Fibroblast of skin of left biceps (primary cell): ENCODE data around the gene ZEB2.
"Not testable (repeated sequence)": the region's sequence is repeated elsewhere in the genome, so short reads cannot be mapped to it uniquely, and the experiment has no call there.

ENCODE experiments used
- DNase-seq, 2 experiments: peaks; one replicate each; pipeline ENCODE4 v3.0.0-alpha.2; 2013; ENCODE audit warnings: low read depth in 2 of 2

ZEB2 gene

DNA sequence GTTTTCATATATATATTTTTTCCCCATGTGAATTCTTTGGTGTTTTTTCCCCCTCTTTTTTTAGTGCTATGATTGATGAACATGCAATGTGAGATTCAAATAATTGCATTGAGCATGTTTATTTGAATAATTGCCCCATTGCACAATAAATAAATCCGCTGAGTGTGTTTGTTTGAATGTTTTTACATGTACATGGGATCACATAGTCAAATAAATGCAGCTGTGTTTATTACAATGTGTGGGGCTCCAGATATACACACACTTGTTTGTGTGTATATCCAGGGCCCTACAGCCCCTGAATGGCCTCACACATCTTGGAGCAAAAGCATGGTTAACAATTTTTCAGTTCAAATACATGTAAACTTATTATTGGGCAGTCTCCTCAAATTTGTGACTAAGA is 134.5 kb downstream of the ZEB2 start:
- DNase-seq: no peak

- DNase-seq: no peak
Observed at GRCh38 chr2:144383571-144384100, 136.3 kb downstream of the ZEB2 start.

DNA sequence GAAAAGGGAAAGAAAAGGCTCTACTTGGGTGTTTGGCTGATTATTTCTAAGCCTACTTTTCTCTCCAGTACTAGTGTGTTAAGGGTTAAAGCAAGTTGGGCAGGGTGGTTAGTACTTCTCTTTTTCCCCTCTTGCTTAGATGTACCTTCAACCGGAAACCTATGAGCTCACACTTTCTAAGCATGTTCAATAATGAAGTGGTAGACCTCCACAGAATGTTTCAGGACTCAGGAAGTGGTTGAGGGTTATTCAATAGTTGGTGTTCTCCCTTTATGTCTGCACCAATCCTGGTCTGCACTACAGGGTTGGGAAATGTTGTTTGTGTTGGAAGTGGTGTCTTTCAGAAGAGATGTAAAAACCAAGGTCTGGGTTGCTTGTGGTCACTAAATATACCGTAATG is 137.1 kb downstream of the ZEB2 start:
- DNase-seq: no peak

DNA sequence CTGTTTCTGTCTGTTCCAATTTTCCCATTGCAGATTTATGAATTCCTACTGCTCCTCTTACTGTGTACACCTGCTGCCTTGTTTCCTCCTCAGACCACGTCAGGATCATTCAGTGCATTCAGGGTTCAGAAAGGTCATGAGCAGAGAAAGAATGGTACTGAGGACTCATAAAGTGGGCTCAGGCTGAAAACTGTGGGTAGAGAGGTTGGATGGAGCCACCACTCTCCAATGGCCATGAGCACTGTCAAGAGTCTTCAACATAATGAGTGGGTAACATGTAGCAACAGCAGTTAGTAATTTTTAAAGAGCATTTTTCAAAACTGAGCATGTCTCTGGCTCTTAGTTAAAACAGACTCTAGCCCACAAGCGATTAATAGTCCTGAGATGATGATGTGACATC is 138.2 kb downstream of the ZEB2 start:
- no peak for DNase-seq

DNA sequence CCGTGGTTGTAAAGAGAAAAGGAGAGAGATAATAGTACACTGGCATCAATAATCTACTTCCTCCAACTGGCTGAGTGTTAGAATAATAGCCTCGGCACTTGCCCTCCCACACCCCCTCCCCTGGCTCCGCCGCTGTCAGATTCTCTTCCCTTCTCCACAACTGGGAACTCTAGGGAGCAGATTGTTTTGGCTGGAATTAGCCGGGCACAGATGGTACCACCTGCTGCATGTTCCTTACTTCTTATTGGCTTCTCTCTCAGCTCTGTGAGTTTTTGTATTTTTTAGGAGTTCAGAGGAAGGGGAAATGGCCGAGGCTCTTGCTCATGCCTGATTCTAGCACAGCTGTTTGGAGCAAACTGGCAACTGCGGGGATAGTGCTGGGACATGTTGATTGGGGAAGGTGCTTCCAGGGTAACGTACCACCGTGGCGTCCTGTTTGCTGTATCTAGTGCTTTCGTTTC is 140.0 kb downstream of the ZEB2 start:
- DNase-seq: no peak

DNA sequence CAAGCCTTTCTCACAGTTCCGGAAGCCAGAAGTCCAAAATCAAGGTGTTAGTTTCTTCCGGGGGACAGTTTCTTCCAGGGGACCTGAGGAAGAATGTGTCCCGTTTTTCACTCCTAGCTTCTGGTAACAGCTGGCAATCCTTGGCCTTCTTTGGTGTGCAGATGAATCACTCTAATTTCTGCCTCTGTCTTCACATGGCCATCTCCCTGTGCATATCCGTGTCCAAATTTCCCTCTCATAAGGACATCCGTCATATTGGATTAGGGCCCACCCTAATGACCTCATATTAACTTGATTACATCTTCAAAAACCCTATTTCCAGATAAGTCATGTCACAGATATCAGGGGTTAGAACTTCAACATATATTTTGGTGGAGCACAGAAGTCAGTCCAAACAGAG is 141.4 kb downstream of the ZEB2 start:
- DNase-seq: no peak

DNA sequence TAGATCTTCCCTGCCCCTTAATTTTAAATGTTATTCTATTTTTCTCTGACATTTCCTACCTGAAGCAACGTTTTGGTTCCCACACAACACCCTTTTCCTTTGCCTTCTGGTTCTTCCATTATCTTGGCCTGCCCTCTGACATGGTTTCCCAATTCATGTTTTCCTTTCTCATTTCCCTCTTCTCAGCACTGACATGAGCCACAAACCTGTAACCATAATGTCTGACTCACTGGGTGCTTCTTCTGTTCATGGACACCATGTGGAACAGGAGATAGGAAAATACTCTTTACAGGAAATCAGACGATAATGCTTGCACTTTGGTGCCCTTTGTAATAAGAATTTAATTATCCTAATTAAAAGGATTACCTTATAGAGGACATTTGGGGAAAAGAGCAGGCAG is 142.0 kb downstream of the ZEB2 start:
- no peak for DNase-seq

- no peak for DNase-seq
Observed at GRCh38 chr2:144376926-144377325, 143.0 kb downstream of the ZEB2 start.

- DNase-seq: no peak
Observed at GRCh38 chr2:144376460-144376859, 143.5 kb downstream of the ZEB2 start.

DNA sequence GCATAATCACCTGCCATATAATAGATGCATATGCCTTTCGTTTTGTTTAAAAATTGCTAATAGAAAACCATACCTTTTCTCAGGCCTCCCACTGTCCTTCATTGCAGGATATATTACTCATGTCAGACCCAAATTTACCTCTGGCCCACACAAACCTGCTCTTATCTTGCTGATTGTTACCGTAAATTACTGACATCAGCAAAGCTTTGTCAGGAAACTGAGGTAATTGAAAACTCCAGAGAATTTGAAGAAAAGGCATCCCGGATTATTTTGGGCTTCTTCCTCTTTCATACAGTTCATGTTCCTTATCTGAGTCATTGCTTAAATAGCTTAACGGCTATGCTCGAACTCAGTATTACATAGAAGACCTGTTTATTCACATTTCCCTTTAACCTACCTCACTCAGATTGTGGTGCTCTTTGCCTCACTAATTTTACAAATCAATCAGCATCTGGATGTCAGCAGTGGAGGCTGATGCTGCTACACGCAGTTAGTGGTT is 145.7 kb downstream of the ZEB2 start:
- DNase-seq: no peak

- DNase-seq: no peak
Observed at GRCh38 chr2:144372410-144373080, 147.4 kb downstream of the ZEB2 start.

- DNase-seq: no peak
Observed at GRCh38 chr2:144370937-144371584, 148.9 kb downstream of the ZEB2 start.

DNA sequence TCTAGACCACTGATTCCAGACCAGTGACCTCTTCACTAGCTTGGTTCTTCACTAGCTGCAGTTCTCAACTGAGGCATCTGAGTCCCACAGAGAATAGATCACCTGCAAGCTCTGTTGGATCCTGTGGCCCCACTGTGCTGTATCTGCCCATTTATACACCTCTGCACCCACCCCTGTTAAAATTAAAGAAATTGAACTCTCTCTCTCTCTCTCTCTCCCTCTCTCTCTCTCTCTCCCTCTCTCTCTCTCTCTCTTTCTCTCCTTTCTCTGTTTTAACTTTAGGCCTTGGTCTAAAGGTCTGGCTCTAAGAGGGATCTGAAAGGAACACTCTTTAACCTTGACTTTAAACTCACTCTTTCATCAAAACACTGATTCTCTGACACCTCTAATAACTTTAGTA is 150.5 kb downstream of the ZEB2 start:
- no peak for DNase-seq

DNA sequence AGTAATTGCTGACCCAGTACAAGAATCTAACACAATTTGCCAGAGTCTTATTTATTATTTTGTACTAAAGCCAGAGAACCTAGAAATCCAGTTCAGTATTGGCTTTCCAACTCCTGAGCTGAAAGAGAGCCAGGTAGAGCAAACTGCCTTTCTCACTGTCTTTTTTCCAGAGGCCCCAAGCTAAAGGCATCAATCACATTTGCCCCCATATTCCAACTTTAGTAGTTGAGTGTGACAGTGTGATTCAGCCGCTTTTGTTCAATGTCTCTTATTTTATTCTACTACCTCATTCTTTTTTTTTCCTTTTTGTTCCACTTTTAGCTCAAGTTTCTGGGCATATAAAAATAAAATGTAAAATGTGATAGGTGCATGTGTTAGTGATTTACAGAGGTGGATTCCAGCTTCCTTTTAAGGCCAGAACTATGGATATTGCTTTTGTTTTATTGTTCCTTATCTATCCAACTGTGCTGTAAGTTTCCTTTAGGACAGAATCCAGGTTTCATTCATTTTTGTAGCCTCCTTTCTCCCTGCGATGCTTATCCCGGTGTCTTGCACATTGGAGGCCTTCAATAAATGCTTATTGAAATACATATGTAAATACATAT is 153.0 kb downstream of the ZEB2 start:
- DNase-seq: no peak

DNA sequence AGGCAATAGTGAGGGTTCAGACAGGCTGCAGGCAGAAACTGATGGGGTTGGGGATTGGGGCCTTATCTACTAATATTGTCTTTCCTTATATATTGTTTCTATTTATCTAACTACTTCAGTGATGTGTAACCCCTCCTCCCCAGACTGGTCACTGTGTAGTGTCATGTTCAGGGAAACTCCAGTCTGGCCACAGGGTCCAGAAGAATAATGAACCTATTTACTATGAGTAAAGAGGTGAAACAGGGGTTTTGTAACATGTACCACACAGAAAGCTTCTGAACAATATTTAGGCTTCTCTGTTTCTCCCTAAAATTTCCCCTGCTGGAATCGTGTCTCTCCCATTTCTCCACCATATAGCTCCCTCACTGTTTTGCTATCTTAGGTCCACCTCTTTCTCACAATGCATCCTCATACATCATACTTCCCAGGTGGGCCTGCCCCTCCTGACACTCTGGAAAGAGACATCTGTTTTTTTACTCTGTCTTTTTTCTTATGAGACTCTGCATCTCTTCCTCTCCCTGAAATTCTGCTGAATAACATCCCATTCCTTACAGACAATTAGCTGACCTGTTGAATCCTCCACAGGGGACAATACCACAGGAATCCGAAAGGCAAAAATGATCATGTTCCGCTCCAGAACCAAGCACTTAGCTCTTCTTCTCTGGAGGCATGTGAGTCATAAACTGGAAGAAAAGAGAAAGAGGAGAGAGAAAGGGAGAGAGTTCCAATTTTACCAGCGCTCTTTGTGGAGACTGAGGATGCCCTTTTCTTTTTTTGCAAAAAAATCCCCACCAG is 154.8 kb downstream of the ZEB2 start:
- peak in 1 of 2 experiments; percentile 50 for DNase-seq

- DNase-seq: not testable (repeated sequence)
Observed at GRCh38 chr2:144364247-144364646, 155.7 kb downstream of the ZEB2 start.

GRCh38 chr2:144362401-144362800 is 157.5 kb downstream of the ZEB2 start:
- no peak for DNase-seq

DNA sequence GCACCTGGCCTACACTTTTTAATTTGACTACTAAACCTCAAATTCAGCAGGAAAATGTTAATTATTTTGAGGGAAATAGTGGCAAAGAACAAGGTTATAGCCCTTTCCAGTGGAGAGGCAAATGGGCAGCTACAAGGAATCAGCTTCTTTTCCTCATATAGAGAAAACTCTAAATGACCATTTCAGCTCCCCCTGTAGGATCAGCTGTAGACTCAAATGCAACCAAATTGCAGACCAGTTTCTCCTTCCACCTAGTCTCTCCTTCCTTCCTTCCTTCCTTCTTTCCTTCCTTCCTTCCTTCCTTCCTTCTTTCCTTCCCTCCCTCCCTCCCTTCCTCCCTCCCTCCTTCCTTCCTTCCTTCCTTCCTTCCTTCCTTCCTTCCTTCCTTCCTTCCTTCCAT is 158.2 kb downstream of the ZEB2 start:
- DNase-seq: no peak

DNA sequence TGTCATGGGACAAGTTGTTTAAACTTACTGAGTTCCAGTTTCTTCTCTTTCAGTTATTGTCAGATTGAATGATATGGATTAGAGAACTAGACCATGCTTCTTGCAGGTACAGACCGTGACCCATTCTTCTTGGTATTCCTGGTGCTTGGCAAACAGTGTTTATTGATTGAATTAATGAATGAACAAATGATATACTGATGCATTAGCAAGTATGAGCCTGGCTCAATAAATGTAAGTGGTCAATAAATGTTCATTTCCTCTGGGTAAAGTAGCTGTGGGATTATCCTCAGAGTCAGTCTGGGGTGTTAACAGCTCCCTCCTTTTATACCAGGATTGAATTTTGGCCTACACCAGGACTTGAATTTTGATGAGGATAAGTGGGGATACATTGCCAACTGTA is 160.2 kb downstream of the ZEB2 start:
- no peak for DNase-seq

DNA sequence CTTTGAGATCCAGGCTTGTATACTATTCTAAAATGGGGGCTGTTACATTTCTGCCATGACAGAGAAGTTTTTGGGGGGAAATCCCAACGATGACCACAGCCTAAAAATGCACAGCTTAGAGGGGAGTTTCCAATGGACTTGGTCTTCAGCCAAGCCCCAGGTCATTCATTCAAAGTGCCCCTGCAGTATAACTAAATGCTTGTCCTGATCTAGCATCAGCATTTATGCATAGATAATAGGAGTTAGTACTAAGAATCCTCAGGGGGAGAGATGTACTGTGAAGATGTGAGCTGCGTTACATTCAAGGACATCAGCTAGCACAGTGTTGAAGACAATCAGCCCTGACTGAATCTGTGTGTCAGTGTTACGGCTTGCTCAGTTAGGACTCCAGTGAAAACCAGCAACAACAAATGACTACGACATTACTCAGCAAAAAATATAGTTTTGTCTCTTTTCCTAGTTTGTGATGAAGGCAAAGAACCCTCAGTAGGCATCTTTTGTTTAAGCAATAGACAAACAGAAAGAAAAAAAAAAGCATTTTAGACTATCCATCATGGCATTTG is 160.9 kb downstream of the ZEB2 start:
- DNase-seq: no peak

- DNase-seq: no peak
Observed at GRCh38 chr2:144358374-144358964, 161.4 kb downstream of the ZEB2 start.
